GM21717 (cell line): ENCODE data around the gene DCDC1.

ENCODE experiments used
- ATAC-seq: cut with Tn5 transposase; IDR thresholded peaks from one replicate; pipeline ENCODE4 v1.9.1; 2021; ENCODE audit warnings: mild to moderate bottlenecking, moderate library complexity; ENCODE audit not compliant: unreplicated experiment

DCDC1 gene

GRCh38 chr11:30861531-30861930 lies 508.0 kb downstream of the DCDC1 start:
- ATAC-seq = no peak

DNA sequence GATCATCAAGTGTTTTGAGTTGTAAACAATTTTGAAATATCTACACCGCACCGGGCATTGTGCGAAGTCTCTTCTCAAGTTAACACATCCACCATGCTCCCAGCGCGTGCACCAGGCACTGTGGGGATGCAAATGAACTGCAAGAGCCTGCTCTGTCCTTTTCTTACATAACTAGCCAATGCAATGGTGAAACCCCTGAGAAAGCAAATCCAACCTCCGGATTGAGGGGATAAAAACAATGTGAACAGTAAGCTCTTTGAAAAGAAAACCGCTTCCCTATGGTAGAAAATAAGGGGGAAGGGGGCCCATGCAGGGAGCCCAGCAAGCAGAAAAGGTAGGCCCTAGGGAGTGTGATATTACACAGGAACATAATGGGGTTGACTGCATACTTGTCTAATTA lies 508.5 kb downstream of the DCDC1 start:
- ATAC-seq = no peak

GRCh38 chr11:30860146-30860545 lies 509.4 kb downstream of the DCDC1 start:
- ATAC-seq = no peak

GRCh38 chr11:30859669-30860068 lies 509.9 kb downstream of the DCDC1 start:
- no peak for ATAC-seq

DNA sequence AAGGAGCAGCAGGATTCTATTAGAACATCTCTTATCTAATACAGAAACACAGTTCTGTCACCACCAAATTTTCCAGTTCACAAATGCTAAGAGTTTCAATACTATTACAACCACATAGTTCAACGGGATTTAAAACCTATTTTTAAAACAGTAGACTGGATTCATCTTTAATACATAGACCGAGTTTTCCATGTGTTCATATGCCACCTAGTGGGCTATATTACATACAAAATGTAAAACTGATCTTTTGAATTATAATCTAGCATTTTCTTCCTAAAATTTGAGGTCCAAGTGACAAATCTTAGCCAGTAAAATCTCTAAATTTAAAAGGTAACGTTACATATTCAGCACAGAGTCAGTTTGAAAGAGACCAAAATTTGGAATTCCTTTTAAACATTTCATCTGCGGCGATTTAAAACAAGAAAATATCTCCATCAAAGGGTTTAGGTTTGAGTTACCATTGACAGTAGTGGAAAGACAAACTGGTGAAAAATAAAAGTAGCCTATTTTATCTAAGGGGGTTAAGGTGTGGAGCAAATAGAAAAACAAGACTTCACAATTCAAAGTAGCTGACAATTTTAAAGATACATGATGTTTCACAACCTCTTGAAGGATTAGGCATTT lies 514.0 kb downstream of the DCDC1 start:
- no peak for ATAC-seq

DNA sequence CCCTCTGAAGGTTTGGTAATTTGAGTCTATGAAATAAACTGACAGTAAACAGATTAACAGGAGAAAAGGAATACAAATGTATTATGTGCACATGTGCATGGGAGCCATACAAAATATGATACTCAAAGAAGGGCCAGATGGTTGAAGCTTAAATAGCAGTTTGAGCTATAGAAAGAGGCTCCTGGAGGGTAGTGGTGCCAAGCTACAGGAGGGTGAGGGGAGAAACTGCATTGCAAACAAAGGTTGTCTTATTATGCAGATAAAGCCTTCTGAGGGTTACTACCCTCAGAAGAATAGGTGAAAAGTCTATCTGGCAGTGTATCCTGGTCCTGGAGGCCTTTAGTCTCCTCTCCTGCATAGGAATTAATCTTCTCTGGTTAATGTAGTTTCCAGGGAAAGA lies 516.1 kb downstream of the DCDC1 start:
- no peak for ATAC-seq

DNA sequence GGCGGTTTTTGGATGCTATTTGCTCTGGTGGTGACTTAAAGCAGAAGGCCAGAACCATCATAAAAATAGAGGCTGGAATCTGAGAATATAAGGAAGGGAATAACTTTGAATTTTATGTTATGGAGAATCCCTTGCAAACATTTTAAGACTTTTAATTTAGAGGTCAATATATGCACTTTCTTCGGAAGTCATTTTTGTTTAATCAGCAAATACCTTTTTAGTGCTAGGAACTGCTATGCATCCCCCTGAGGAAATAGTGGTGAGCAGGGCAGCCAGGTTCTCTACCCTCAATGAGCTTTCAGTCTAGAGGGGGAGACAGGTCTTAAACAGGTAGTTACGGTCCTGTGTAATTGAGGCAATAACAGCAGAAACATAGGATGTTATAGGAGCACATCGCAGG lies 516.9 kb downstream of the DCDC1 start:
- no peak for ATAC-seq

- no peak for ATAC-seq
These were observed 517.4 kb downstream of the DCDC1 start for GRCh38 chr11:30852091-30852490.

GRCh38 chr11:30837252-30837651 lies 532.3 kb downstream of the DCDC1 start:
- ATAC-seq = no peak

DNA sequence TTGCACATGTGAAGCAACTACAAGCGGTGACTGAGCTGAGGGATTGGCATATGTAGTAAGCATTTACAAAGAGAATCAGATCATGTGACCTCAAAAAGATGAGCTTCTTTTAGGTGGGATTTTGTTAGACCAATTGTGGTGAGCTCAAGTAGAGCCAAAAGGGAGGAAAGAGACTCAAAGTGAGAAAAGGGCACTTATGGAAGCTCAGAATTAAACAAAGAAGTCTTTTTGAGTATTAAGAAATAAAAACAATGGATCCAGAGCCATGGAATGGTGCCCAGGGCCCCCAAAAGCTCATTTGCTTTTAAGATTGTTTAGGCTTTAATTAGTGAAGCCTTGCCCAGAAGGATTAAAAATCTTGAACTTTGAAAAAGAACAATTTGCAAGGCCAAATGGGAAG lies 536.7 kb downstream of the DCDC1 start:
- ATAC-seq = no peak

DNA sequence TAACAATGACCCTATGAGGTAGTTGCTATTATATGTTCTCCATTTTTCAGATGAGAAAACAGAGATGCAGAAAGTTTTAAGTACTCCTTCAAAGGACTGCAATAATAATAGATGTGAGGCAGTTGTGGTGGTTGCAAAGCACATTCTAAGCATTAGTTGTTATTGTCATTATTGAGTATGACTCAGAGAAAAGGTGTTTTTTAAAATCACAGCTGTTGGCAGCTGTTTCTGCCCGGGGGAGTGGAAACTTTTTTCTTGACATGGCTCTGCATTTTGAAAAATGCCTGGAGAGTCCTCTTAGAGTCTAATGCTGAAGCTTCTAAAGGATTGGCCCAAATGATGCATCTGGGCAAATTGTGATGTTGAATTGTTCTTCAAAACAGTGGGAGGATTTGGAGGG lies 538.9 kb downstream of the DCDC1 start:
- no peak for ATAC-seq

GRCh38 chr11:30826911-30827310 lies 542.6 kb downstream of the DCDC1 start:
- ATAC-seq = no peak

DNA sequence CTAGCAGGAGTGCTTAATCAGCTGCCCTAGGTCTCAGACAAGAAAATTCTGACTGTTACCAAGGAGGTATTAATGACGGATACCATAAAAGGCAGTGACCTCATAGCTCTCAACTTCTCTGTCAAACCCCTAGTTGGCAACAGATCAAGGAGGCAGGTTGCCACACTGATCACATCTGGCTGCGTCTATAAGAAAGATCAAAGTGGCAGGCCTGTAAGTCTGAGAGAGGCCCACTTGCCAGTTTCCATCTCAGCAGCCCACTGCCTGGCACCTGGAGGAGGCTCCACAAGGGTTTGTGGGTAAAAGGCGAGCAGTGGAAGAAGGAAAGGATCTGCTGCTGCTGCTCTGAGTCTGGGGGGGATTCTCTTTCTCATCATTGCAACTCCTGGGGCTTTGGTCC lies 543.8 kb downstream of the DCDC1 start:
- ATAC-seq = no peak

- no peak for ATAC-seq
These were observed 546.4 kb downstream of the DCDC1 start for GRCh38 chr11:30823119-30823518.

DNA sequence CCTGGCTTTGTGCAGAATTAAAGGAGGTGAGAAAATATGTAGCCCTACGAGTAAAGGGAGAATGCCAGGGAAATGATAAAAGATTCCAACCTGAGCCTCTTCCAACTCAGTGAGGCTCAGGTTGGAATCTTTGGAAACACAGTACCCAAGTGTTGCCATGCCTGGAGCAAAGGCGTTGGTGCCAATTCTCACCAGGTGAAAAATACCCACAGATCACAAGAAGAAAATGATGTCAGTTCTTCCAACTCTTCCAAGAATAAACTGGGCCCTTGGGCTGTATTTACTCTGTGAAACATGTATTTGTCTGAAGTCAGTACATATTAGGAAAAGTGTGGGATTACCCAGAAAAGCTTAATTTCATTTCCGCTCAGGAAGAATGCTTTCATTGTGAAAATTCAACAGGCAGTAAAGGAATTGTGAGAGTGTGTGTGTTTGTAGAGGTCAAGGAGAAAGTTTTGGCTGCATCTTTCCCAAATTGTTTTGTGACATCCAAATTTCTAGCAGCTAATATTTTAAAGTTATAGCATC lies 548.0 kb downstream of the DCDC1 start:
- no peak for ATAC-seq

DNA sequence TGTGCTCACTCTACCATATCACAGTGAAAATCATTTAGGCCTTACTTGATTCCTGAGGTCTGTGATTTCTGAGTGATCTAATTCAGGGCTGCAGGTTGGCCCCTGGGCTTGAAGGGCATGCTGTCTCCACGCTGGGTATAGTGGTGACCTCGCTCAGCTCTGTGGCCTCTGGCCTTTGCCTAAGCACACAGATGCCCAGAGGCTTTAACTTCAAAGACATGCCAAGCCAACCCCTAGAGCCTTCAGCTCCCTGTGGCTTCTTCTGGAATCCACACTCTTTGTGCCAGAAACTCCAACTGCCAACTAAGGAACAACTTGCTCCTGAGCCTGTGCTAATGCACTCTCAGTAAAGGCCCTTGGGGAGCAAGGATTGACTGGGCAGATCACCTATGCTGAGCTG lies 550.8 kb downstream of the DCDC1 start:
- ATAC-seq = no peak

- ATAC-seq = no peak
These were observed 552.3 kb downstream of the DCDC1 start for GRCh38 chr11:30816959-30817880.

- no peak for ATAC-seq
These were observed 553.9 kb downstream of the DCDC1 start for GRCh38 chr11:30815619-30816018.

DNA sequence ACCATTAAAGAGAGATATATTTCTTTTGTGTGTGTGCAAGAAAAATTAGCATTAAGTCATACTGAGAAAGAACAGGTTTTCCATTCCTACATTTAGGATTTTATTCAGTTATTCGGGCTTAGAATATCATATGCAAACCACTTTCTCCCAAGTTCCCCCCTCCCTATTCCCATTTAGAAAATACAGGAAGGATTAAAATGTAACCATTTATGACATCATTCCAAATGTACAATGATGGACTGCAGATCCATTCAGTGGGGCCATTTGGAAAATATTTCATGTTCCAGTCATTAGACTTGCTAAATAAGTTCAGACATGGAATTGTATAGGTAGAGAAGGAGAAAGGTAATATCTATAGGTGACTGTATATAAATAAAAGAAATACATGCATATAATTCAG lies 554.8 kb downstream of the DCDC1 start:
- ATAC-seq = no peak
